GM18907 (cell line): ENCODE data around the gene CHD9.

ENCODE experiments used
- ATAC-seq: cut with Tn5 transposase; IDR thresholded peaks from one replicate; pipeline ENCODE4 v1.9.1; 2021; ENCODE audit warnings: mild to moderate bottlenecking, moderate library complexity; ENCODE audit not compliant: unreplicated experiment

CHD9 gene

GRCh38 chr16:53091466-53092211 is 36.8 kb downstream of the CHD9 start:
- ATAC-seq, result peak; percentile 62

GRCh38 chr16:53092284-53092683 is 37.5 kb downstream of the CHD9 start:
- ATAC-seq, result no peak

- no peak for ATAC-seq
These were observed 38.5 kb downstream of the CHD9 start for GRCh38 chr16:53093162-53093744.

GRCh38 chr16:53094013-53094630 is 39.3 kb downstream of the CHD9 start:
- ATAC-seq, result peak; percentile 48

GRCh38 chr16:53097190-53097589 is 42.4 kb downstream of the CHD9 start:
- ATAC-seq, result no peak

GRCh38 chr16:53098526-53099317 is 43.9 kb downstream of the CHD9 start:
- peak; percentile 75 for ATAC-seq

- peak; percentile 71 for ATAC-seq
These were observed 44.7 kb downstream of the CHD9 start for GRCh38 chr16:53099318-53100130.

- ATAC-seq, result no peak
These were observed 45.4 kb downstream of the CHD9 start for GRCh38 chr16:53100131-53100748.

- ATAC-seq, result no peak
These were observed 46.1 kb downstream of the CHD9 start for GRCh38 chr16:53100889-53101288.

- no peak for ATAC-seq
These were observed 49.0 kb downstream of the CHD9 start for GRCh38 chr16:53103811-53104210.

GRCh38 chr16:53105565-53105964 is 50.8 kb downstream of the CHD9 start:
- no peak for ATAC-seq

GRCh38 chr16:53111078-53111791 is 56.4 kb downstream of the CHD9 start:
- no peak for ATAC-seq

- no peak for ATAC-seq
These were observed 57.2 kb downstream of the CHD9 start for GRCh38 chr16:53112015-53112414.

GRCh38 chr16:53115047-53115446 is 60.3 kb downstream of the CHD9 start:
- ATAC-seq, result no peak

- no peak for ATAC-seq
These were observed 61.0 kb downstream of the CHD9 start for GRCh38 chr16:53115773-53116172.

GRCh38 chr16:53121043-53121620 is 66.3 kb downstream of the CHD9 start:
- ATAC-seq, result no peak

GRCh38 chr16:53121661-53122060 is 66.9 kb downstream of the CHD9 start:
- no peak for ATAC-seq

- ATAC-seq, result no peak
These were observed 69.0 kb downstream of the CHD9 start for GRCh38 chr16:53123747-53124146.

- no peak for ATAC-seq
These were observed 71.6 kb downstream of the CHD9 start for GRCh38 chr16:53126390-53126789.
